GM21381 (cell line): Measurements from ENCODE around the gene PTPRS.
"Not testable (repeated sequence)": the region's sequence is repeated elsewhere in the genome, so short reads cannot be mapped to it uniquely, and the experiment has no call there.

Experiments
- ATAC-seq: cut with Tn5 transposase; IDR thresholded peaks from one replicate; pipeline ENCODE4 v1.9.1; 2021; ENCODE audit warnings: mild to moderate bottlenecking, moderate library complexity; ENCODE audit not compliant: unreplicated experiment

PTPRS gene

DNA sequence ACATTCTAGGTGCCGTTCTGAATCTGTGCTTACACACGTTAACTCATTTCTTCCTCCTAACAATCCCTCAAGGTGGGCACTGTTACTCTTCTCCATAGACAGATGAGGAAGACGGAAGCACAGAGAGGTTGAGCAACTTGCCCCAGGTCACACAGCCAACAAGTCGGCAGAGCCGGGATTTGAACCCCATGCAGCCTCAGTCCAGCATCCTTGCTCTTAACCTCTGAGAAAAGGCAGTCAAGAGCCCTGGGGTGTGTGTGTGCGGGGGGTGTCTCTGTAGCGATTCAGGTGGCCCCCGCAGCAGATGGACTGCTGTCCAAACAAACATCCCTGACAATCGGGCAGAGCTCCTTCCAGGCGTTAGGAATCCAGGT is 6.3 kb downstream of the PTPRS start:
- no peak for ATAC-seq

DNA sequence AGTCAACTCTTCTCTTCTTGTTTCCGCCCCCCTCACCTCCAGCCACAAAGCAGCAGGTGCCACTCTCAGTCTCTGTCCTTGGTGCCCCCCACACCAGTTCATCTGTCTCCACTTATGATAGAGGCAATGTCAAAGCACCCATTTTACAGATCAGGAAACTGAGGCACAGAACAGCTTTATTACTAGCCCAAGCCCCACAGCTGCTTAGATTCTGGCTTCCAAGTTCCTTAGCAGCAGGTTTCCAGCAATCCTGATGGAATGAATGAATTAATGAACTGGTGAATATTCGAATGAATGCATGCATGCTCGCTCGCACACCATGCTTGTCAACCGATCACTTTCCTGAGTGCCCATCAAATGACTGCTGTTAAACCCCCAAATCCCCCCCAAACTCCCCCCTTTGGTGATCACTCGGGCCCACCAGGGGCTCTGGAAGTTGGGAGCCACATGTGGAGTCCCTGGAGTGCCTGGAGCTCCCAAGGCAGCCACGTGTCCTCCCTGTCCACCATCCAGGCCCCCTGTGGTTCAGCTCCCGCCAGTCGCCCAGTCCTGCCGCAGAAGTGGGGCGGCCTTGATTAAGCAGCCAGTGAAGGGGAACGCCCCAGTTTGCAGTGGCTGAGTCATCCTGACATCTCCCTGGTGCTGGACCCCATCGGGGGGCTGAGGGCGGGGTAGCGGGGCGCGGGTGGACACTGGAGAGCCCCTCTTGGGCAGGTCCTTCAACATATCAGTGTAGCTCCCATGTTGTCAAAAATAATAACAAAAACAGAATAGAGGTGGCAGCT is 6.8 kb downstream of the PTPRS start:
- ATAC-seq, result no peak

DNA sequence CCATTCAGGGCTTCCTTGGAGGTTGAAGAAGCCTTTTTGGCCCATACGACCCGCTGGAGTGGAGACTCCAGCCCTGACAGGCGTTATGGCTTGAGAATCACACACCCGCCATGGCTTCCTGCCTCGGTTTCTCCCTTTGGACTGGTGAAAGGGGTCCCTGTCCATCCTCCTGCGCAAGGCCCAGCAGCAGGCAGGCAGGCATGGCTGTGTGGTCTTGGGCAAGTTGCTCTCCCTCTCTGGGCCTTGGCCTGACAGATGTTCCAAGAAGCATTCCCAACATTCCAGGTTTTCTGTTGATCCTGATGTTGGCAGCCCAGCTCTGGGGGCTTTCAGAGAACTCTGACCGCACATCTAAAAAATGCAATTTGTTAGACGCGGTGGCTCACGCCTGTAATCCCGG is 8.1 kb downstream of the PTPRS start:
- no peak for ATAC-seq

DNA sequence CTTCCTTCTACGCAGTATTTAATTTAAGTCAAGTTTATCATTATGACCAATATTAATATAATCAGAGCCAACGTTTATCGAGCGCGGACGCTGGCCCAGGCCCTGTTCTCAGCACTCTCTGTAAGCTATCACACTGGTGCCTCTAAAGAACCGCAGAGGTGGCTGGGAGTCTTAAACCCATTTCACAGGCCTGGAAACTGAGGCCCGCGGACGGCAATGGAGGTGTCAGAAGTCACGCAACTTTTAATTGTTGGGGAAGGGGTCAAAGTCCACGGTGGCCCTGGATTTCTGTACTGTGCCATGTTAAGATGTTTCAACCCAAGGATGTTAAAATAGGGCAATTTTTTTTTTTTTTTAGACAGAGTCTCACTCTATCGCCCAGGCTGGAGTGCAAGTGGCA is 8.8 kb downstream of the PTPRS start:
- no peak for ATAC-seq

DNA sequence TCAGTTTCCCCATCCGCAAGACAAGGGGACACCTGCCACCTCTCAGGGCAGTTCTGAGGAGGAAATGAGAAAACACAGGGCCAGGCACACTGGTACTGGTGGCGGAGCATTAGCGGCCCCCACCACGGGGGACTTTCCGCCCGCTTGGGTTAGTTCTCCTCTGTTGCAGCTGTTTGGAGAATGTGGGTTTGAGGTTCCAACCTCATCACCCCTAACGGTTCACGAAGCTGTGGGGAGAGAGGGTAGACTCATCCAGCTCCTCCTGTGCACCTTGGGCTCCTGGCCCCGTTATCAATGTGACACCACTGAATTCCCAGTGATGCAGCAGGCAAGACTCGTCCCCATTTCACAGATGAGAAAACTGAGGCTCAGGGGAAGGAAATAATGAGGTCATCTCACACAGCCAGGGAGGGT is 10.3 kb downstream of the PTPRS start:
- no peak for ATAC-seq

DNA sequence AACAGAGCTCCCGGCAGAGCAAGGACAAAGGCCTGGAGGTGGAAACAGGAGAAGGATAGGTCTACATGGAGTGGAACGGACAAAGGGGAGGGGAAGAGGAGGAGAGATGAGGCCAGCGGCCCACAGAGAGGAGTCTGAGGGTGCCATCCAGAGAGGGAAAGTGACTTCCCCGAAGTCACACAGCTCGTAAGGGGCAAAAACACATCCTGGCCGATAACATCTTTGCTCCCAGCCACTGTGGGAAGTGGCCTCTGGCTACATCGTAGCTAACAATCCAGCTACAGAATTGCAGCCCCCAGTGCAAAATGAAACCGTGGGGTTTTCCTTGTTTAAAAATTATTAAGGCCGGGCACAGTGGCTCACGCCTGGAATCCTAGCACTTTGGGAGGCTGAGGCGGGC is 11.5 kb downstream of the PTPRS start:
- no peak for ATAC-seq

DNA sequence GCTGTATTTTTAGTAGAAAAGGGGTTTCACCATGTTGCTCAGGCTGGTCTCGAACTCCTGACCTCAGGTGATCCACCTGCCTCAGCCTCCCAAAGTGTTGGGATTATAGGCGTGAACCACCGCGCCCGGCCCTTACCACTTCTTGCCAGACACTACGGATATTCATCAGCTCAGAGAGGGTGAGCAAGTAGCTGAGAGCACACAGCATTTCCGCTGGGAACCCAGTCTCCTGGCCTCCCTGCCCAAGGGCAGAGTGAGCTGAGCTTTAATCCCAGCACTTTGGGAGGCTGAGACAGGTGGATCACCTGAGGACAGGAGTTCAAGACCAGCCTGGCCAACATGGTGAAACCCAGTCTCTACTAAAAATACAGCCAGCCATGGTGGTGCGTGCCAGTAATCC is 12.2 kb downstream of the PTPRS start:
- ATAC-seq, result not testable (repeated sequence)

DNA sequence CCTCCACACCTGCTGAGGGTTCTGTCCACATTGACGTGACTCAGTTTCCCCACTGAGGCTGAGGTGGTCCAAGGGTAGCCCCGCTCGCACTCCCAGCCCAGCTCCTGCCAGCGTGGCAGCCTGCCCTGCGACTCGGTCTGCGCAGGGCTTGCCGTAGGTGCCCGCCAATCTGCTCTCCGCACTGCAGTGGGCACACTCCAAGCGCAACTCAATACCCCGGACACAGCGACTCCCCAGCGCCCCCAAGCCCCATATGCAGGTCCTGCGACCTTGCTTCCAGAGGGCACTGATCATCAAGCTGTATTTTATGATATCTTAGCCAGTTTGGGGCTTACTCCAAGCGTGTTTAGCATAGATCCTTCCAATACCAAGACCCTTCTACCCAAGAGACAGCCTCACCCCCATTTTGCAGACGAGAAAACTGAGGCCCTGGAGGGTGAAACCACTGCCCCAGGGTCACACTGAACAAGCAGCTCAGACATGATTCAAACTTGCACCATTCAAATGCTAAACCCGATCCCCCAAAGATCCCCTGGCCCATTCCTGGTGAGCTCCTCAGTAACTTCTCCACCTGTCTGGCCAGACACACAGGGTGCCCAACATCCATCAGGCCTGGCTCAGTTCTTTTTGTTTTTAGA is 13.5 kb downstream of the PTPRS start:
- no peak for ATAC-seq

DNA sequence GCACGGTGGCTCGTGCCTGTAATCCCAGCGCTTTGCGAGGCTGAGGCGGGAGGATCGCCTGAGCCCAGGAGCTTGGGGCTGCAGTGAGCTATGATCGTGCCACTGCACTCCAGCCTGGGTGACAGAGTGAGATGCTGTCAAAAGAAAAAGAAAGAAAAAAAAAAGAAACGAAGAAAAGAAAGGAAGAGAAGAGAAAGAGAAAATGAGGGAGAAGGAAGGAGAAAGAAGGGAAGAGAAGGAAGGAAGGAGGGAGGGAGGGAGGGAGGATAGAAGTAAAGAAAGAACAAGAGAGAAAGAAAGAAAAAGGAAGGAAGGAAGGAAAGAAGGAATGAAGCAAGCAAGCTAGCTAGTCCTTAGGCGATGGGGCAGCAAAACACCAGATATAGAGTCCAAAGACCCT is 14.1 kb downstream of the PTPRS start:
- no peak for ATAC-seq

DNA sequence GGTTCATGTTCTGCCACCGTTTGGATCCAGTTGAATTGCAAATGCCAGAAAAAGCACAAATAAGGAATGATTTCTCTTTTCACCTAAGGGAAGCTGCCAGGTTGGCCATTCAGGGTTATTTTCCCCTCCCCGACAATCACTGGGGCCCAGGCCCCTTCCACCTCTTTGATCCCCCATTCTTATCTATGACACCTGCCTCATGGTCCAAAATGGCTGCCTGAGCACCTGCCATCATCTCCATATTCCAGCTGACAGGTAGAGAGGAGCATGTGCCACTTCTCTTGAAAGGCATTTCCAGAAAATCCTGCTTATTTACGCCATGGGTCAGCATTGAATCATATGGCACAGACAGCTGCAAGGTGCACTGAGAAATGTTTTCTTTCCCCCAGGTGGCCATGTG is 15.7 kb downstream of the PTPRS start:
- ATAC-seq, result no peak

DNA sequence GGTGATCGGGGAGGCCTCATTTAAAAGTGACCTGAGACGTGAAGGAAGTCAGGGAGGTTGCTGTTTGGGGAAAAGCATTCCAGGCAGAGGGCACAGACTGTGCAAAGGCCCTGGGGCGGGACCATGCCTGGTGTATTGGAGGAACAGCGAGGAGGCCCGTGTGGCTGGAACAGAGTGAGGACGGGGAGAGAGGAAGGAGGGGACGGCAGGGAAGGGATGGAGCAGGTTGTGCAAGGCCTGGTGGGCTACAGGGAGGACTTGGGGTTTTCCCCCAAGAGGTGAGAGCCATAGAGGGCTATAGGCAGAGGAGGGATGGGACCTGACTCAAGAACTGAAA is 17.2 kb downstream of the PTPRS start:
- ATAC-seq, result no peak

DNA sequence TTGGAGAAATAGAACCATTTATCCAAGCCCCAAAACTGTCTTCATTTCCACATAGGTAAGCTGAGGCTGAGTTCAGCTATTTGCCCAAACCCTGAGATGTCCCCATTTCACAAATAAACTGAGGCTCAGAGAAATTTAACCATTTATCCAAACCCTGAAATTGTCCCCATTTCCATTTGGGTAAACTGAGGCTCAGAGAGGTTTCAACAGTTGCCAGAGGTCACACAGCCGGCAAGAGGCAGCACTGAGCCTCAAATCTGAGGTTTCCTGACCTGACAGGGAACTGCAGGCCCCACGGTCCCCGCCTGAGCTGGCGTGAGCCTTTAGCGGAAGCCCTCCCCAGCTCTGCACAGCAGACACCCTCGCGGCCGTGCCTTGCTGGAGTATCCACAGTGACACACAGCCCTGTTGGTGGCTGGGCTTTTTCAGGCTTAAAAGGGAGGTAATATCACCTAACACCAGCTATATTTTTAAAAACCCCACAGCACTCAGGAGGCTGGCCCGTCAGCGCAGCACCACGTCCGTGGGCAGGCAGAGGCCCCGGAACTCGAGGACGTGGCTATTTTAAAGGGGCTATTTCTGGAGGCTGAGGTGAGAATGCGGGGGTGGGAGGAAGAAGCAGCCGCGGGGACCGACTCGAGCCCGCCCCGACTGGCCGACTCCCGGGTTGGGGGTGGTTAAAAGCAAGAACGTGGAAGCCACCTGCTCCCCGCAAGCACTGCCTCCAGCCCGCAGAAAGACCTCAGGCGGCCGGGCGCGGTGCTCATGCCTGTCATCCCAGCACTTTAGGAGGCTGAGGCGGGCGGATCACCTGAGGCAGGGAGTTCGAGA is 18.5 kb downstream of the PTPRS start:
- ATAC-seq, result peak; percentile 74

DNA sequence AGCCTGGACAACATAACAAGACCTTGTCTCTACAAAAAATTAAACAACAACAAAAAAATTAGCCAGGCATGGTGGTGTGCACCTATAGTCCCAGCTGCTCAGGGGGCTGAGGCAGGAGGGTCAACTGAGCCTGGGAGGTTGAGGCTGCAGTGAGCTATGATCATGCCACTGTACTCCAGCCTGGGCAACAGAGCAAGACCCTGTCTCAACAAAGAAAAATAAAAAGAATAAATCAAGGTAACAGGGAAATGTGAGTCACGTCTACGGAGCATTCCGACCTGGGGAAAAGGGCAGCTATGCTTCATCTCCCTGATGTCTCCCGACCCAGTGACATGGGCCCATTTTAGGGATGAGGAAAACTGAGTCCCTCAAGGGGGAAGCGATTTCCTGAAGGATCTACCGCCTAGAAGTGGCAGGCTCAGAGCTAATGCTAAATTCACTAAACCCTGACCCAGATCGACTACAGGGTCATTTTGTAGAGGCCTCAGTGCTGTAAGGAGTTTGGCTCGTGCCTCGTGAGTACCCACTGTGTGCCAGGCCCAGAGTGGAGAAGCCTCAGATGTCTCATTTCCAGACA is 19.5 kb downstream of the PTPRS start:
- ATAC-seq, result no peak

DNA sequence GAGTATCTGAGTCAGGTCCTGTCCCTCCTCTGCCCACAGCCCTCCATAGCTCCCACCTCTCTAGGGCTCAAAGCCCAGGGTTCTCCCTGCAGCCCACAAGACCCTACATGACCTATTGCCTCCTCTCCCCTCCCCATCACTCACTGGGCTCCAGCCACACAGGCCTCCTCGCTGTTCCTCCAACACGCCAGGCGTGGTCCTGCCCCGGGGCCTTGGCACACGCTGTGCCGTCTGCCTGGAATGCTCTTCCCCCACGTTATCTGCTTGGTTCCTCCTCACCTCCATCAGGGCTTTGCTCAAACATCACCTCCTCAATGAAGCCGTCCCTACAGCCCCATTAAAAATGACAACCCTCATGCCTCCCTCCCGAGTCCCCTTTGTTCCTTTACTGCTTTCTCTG is 21.1 kb downstream of the PTPRS start:
- no peak for ATAC-seq

DNA sequence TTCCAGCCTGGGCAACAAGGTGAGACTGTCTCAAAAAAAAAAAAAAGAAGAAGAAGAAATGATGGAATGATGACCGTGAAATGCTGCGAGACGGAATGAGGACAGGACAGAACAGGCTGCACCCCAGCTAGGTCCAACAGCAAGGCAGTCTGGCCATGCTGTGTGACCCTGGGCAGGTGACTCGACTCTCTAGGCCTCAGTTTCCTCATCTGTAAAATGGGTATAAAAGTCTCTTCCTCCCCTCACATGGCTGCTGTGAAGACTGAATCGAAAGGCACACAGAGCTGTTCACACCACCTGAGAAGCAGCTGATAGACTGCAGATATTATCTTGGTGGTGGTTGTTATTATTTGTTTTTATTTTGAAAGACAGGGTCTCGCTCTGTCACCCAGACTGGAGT is 22.3 kb downstream of the PTPRS start:
- no peak for ATAC-seq

DNA sequence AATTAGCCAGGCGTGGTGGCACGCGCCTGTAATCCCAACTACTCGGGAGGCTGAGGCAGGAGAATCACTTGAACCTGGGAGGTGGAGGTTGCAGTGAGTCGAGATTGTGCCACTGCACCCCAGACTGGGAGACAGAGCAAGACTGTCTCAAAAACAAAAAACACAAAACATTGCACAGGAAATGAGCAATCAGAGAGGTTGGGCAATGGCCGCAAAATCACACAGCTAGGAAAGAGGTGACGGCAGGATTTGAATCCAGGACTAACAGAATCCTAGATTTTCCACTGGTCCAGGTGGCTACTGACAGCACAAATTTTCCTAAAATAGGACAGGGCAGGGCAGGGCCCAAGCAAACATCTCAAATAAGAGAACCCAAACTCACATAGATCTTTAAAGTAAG is 23.3 kb downstream of the PTPRS start:
- no peak for ATAC-seq

DNA sequence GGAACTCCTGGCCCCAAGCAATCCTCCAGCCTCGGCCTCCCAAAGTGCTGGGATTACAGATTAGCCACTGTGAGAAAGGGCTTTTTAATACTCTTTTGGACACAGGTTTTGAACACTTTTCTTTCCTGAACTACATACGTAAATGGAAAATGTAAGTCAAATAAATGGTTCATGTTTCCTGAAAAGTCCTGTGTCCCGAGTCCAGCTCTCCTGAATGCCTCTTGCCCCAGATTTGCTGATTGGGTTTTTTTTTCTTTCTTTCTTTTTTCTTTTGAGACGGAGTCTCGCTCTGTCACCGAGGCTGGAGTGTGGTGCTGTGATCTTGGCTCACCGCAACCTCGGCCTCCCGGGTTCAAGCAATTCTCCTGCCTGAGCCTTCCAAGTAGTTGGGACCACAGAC is 24.5 kb downstream of the PTPRS start:
- ATAC-seq, result no peak

DNA sequence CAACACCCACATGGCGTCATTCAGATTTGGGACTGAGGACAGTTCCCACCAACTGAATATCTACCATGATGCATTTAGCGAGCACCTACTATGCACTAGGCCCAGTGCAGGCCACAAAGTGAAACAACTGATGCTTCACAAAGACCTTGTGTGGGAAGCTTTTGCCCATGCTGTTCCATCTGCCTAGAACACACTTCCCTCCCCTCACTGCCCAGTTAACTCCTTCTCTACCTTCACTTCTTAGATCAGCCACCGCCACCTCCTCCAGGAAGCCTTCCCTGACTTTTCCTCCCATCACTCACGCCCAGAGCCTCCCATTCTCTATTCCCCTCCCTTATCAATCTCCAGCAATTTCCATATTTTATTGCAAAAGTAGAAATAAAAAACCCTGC is 25.7 kb downstream of the PTPRS start:
- ATAC-seq, result no peak

DNA sequence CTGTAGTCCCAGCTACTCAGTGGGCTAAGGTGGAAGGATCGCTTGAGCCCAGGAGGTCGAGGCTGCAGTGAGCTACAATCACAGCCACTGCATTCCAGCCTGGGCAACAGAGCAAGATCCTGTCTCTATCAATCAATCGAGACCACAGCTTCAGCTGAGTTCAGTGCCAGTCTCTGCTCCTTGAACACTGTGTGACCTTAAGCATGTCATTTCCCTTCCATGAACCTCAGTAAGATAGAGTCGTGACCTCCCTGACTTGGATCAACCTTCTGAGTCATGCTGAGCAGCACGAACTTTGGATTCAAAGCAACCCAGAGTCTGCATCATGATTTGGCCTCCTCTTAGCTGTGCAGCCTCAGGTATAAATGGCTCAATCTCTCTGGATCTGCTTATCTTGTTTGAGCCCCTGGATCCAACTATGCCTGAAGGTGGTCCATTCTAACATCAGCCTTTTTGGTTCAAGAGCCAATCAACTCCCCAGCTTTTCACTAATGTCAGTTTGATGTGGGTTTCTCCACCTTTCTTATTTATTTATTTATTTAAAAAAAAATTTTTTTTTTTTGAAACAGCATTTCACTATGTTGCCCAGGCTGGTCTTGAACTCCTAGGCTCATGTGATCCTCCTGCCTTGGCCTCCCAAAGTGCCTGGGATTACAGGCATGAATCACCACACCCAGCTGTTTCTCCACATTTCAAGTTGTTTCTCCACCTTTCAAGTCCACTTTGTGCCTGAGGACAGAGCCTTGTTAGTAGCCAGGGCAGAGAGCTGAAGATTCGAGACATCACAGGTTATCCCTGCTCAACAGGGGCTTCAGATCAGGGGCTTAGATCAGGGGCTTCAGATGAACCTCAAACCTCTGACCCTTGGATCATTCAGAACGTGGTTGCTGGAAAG is 26.4 kb downstream of the PTPRS start:
- no peak for ATAC-seq

DNA sequence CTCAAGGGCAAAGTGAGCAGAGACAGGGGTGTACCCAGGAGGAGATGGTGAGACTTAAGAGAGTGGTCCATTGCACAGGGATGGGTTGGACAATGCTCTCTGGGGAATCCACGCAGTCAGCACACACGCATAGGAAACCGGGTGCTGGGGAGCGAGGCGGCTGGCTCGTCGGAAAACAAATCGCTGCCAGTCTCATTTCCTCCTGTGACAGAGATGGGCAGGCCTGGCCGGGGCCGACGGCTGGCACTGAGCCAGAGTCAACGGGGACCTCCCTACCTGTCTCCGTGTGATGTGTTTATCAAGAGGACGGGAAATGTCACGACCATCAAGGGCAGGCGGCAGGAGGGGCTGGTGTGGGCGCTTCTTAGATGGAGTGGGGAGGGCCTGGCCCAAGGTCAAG is 27.3 kb downstream of the PTPRS start:
- ATAC-seq, result no peak

DNA sequence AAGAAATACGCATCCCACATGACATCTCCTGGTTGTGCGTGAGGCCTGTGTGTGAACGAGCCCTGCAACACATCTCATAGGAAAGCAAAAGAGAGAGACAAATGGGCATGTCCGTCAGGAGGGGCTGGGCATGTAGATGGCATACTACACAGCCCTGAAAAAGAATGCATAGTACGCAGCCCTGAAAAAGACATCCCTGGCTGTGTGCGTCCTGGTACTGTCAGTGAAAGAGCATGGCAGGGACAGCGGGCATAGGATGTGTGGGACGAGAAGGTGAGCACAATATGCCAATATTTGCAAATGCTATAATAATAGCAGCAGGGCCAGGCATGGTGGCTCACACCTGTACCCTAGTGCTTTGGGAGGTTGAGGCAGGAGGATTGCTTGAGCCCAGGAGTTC is 28.6 kb downstream of the PTPRS start:
- no peak for ATAC-seq
